Left renal pelvis (tissue), 4 donors: Measurements from ENCODE around the gene RIMKLB. TPM values are rescaled to one million over a fixed set of nuclear protein-coding genes. Genes with fewer than 3 reads are reported as not detected.
"Not testable (repeated sequence)": the region's sequence is repeated elsewhere in the genome, so short reads cannot be mapped to it uniquely, and the experiment has no call there.

ENCODE experiments used
- DNase-seq, 4 donors: peaks; one replicate each; pipeline ENCODE4 v3.0.0-alpha.2; 2013; ENCODE audit warnings: low read depth in 4 of 4, low spot score in 3 of 4
- polyA plus RNA-seq, 4 donors: library from polyadenylated mRNA; unstranded; fragments of 120-200 nt; gene quantifications; one replicate each; pipeline ENCODE4 v1.2.1, GENCODE V29; 2013; ENCODE audit not compliant: insufficient read length in 4 of 4

The RIMKLB gene
- polyA plus RNA-seq, 4 donors: 90.3 to 130 (median 107) TPM

GRCh38 chr12:8810112-8810511, 112.3 kb downstream of the RIMKLB start:
- DNase-seq: not testable (repeated sequence)

- no peak for DNase-seq
These were observed 116.0 kb downstream of the RIMKLB start for GRCh38 chr12:8813572-8814357.

GRCh38 chr12:8816448-8817050, 118.8 kb downstream of the RIMKLB start:
- DNase-seq: no peak

GRCh38 chr12:8817856-8818255, 120.1 kb downstream of the RIMKLB start:
- DNase-seq: no peak

- DNase-seq: no peak
These were observed 120.7 kb downstream of the RIMKLB start for GRCh38 chr12:8818526-8818925.

- DNase-seq: no peak
These were observed 121.8 kb downstream of the RIMKLB start for GRCh38 chr12:8819666-8819980.

- not testable (repeated sequence) for DNase-seq
These were observed 123.1 kb downstream of the RIMKLB start for GRCh38 chr12:8820676-8821407.

GRCh38 chr12:8821591-8821990, 123.8 kb downstream of the RIMKLB start:
- no peak for DNase-seq

- no peak for DNase-seq
These were observed 124.5 kb downstream of the RIMKLB start, which contains the start of gene A2ML1 for GRCh38 chr12:8822298-8822697. A2ML1 (plus strand) TSS chr12:8822621; CDS start chr12:8822652, 31 bp downstream.

GRCh38 chr12:8823565-8824300, 125.9 kb downstream of the RIMKLB start:
- DNase-seq: no peak

- DNase-seq: no peak
These were observed 129.9 kb downstream of the RIMKLB start for GRCh38 chr12:8827551-8828256.

GRCh38 chr12:8828257-8829124, 130.7 kb downstream of the RIMKLB start:
- DNase-seq: no peak

GRCh38 chr12:8829125-8829518, 131.3 kb downstream of the RIMKLB start:
- DNase-seq: no peak

- DNase-seq: no peak
These were observed 131.8 kb downstream of the RIMKLB start for GRCh38 chr12:8829621-8830020.

GRCh38 chr12:8831116-8831515, 133.3 kb downstream of the RIMKLB start:
- DNase-seq: no peak

GRCh38 chr12:8832500-8832899, 134.7 kb downstream of the RIMKLB start:
- DNase-seq: no peak
